Gastrocnemius medialis (tissue), 4 donors: Measurements from ENCODE around the gene NUB1. TPM values are rescaled to one million over a fixed set of nuclear protein-coding genes. Genes with fewer than 3 reads are reported as not detected.

Source experiments
- ATAC-seq, 2 donors: fragments of 150-250 bp; one replicate each; pipeline ENCODE4 v1.9.1; 2016
- DNase-seq, 2 donors: peaks; one replicate each; pipeline ENCODE4 v3.0.0-alpha.2; 2019
- H3K27ac ChIP-seq, 4 donors: fragments of 200-600 bp; sonication (generic); 1 replicate in 1 of 4; 2 replicates in 3 of 4; pipeline ENCODE4 v1.5.1; 2016 to 2018; ENCODE audit warnings: mild to moderate bottlenecking in 2 of 4, moderate library complexity in 1 of 4
- H3K27me3 ChIP-seq, 3 donors: fragments of 200-600 bp; sonication (generic) in 2 of 3; 1 replicate in 1 of 3; 2 replicates in 2 of 3; pipeline versions ENCODE4 v1.5.1 to v1.6.0; 2016 to 2019; ENCODE audit warnings: mild to moderate bottlenecking in 1 of 3, moderate library complexity in 1 of 3
- H3K36me3 ChIP-seq, 2 donors: fragments of 200-600 bp; sonication (generic) in 1 of 2; one replicate each; pipeline ENCODE4 v1.5.1; 2017 to 2018
- H3K4me1 ChIP-seq, 2 donors: fragments of 200-600 bp; sonication (generic) in 1 of 2; one replicate each; pipeline ENCODE4 v1.5.1; 2016 to 2017; ENCODE audit warnings: mild to moderate bottlenecking in 2 of 2
- H3K4me3 ChIP-seq, 4 donors: fragments of 200-600 bp; sonication (generic) in 3 of 4; 1 replicate in 1 of 4; 2 replicates in 3 of 4; pipeline ENCODE4 v1.5.1; 2016 to 2019; ENCODE audit warnings: mild to moderate bottlenecking in 2 of 4
- H3K9me3 ChIP-seq, 3 donors: fragments of 200-600 bp; sonication (generic) in 2 of 3; 1 replicate in 1 of 3; 2 replicates in 2 of 3; pipeline ENCODE4 v1.5.1; 2016 to 2019
- POLR2A ChIP-seq, 2 donors: fragments of 450-650 bp; IDR thresholded peaks; one replicate each; pipeline ENCODE4 v1.6.1; 2017; ENCODE audit warnings: antibody characterized with exemption in 2 of 2, mild to moderate bottlenecking in 2 of 2, moderate library complexity in 2 of 2
- in situ Hi-C, 4 donors: fragments of 200-750 bp; cut with MboI; loops; one replicate each; pipeline versions ENCODE4 v1.15.0 to v1.8.0; 2017; ENCODE audit warnings: low sequenced_read_pairs in 4 of 4
- intact Hi-C: fragments of 100-400 bp; cut with DNase I; formaldehyde crosslinking; loops from one replicate; pipeline ENCODE4 v1.15.1; 2023; ENCODE audit warnings: low total_unique reads
- total RNA-seq, 4 donors: library from RNA; depleted of rRNA; stranded (reverse); fragments of >200 nt; gene quantifications; one replicate each; pipeline versions ENCODE4 v1.1.0 to v1.2.3, GENCODE V29; 2016
- TF ChIP-seq, protein P1 (sequence below), 5 experiments: fragments of 450-650 bp in 3 of 5; fragments of 200-600 bp in 2 of 5; sonication (generic) in 2 of 5; IDR thresholded peaks in 4 of 5; conservative IDR thresholded peaks in 1 of 5; 1 replicate in 4 of 5; 2 replicates in 1 of 5; pipeline ENCODE4 v1.5.1; 2016 to 2019; ENCODE audit warnings: antibody characterized with exemption in 5 of 5, mild to moderate bottlenecking in 3 of 5, moderate library complexity in 3 of 5

Gene NUB1
- total RNA-seq, 4 donors from 2014 or later = 45.3 to 59.0 (median 49.7) TPM

DNA sequence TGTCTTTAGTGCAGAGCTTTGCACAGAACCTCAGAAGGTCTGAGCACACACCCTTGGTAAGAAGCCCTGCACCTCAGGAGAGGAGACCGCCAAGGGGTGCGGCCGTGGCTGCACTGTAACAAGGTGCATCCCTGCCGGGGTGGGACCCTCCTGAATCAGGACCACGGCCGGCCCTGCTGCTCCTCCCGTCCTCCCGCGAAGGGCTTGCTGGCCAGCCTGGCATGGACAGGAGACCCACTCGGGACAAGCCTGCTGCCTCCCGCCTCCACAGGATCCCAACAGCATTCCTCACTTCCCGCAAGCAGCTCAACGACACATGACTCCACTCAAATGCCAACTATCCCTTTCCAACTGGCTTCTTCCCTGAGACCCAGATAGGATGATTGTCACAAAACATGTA lies 55.4 kb downstream of the NUB1 start:
- Histone ChIP-seq H3K27me3 (peaks cover 0 to 4% (median 0%) of the 10 kb centered on the region in 3 donors), H3K9me3 (no peaks in the 10 kb centered on the region), H3K4me3 (no peak overlapping the region), H3K4me1 (no peaks in the 10 kb centered on the region), H3K27ac (no peak overlapping the region), H3K36me3 (no peaks in the 10 kb centered on the region)
- DNase-seq = no peak
- ATAC-seq = no peak
- intact Hi-C loops = no loop called here
- TF ChIP-seq POLR2A (IDR thresholded peaks at IDR 0.05) = no peak
- TF ChIP-seq, protein P1, sequence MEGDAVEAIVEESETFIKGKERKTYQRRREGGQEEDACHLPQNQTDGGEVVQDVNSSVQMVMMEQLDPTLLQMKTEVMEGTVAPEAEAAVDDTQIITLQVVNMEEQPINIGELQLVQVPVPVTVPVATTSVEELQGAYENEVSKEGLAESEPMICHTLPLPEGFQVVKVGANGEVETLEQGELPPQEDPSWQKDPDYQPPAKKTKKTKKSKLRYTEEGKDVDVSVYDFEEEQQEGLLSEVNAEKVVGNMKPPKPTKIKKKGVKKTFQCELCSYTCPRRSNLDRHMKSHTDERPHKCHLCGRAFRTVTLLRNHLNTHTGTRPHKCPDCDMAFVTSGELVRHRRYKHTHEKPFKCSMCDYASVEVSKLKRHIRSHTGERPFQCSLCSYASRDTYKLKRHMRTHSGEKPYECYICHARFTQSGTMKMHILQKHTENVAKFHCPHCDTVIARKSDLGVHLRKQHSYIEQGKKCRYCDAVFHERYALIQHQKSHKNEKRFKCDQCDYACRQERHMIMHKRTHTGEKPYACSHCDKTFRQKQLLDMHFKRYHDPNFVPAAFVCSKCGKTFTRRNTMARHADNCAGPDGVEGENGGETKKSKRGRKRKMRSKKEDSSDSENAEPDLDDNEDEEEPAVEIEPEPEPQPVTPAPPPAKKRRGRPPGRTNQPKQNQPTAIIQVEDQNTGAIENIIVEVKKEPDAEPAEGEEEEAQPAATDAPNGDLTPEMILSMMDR (IDR thresholded peaks at IDR 0.05 in 4 of 5, conservative IDR thresholded peaks at IDR 0.05 in 1 of 5) = no peak
- in situ Hi-C loops = no loop called here

DNA sequence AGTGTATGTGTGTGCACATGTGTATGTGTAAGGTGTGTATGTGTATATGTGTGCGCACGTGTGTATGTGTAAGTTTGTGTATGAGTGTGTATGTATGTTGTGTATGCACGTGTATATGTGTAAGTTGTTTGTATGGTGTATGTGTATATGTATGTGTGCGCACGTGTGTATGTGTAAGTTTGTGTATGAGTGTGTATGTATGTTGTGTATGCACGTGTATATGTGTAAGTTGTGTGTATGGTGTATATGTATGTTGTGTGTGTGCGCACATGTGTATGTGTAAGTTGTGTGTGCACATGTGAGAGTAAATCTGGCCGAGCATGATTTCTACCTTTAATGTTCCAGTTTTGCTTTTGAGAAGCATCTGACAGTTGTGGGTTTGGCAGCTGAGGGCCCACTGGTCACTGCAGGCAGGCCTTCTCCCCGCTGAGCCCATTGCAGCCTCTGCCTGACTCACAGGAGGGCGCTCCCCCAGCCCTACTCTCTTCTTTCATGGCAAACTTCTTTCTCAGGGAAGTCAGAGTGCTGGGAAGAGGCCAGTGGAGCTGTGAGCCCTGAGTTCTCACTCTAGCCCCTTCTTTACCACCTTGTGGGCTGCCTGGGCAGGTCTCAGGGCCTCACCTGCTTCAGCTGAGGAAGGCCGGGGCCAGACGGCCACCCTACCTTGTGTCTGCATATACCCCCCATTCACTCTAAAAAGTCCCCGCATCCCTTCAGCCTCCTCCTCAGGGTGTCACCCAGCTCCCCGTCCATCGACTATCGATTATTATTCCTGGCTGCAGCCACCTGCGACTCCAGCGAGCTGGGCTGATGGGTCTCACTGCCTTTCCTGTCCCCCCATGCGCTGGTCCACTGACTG lies 57.1 kb downstream of the NUB1 start:
- Histone ChIP-seq H3K9me3 (no peaks in the 10 kb centered on the region), H3K4me1 (no peaks in the 10 kb centered on the region), H3K4me3 (no peak overlapping the region), H3K36me3 (no peaks in the 10 kb centered on the region), H3K27ac (no peak overlapping the region), H3K27me3 (peaks cover 0 to 4% (median 0%) of the 10 kb centered on the region in 3 donors)
- in situ Hi-C loops = no loop called here
- ATAC-seq = no peak
- no peak for DNase-seq
- intact Hi-C loops = no loop called here
- no peak for TF ChIP-seq POLR2A (IDR thresholded peaks at IDR 0.05)
- TF ChIP-seq, protein P1 (IDR thresholded peaks at IDR 0.05 in 4 of 5, conservative IDR thresholded peaks at IDR 0.05 in 1 of 5) = no peak

DNA sequence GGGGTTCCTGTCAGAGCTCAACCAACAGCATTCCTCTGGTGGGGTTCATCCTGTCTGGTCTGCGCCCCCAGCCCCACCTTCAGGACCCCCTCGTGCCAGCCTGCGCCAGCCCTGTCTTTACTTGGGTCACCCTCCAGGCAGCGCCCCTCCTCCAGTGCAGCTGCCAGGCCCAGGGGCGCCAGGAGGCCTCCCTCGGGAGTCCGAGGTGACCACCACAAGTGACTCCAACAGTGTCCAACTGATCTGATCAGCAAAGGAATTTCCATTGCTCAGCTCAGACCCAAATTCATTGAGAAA lies 57.6 kb downstream of the NUB1 start:
- Histone ChIP-seq H3K36me3 (no peaks in the 10 kb centered on the region), H3K9me3 (no peaks in the 10 kb centered on the region), H3K4me3 (no peak overlapping the region), H3K4me1 (no peaks in the 10 kb centered on the region), H3K27ac (no peak overlapping the region), H3K27me3 (peaks cover 0 to 4% (median 0%) of the 10 kb centered on the region in 3 donors)
- no peak for DNase-seq
- in situ Hi-C loops (no loop called here), intact Hi-C loops (no loop called here)
- TF ChIP-seq, protein P1 (IDR thresholded peaks at IDR 0.05 in 4 of 5, conservative IDR thresholded peaks at IDR 0.05 in 1 of 5) = no peak
- TF ChIP-seq POLR2A (IDR thresholded peaks at IDR 0.05) = no peak
- ATAC-seq = no peak

DNA sequence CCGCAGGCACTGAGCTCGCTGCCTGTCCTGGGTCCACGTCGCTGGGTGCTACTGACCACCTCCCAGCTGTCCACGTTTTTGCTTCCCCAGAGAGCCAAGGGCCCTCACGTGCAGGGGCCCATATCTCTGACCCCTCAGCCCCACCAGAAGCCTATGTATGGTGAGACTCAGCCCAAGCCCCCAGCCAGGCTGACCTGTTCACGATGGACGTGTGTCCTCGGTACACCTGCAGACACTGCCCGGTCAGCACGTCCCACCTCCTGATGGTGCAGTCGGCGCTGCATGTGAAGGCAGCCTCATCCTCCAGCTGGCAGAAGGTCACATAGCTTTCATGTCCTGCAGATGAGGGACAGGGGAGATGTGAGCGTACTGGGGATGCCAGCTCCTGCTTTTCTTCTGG lies 58.3 kb downstream of the NUB1 start:
- Histone ChIP-seq H3K27me3 (peaks cover 0 to 2% (median 0%) of the 10 kb centered on the region in 3 donors), H3K36me3 (no peaks in the 10 kb centered on the region), H3K4me1 (no peaks in the 10 kb centered on the region), H3K9me3 (no peaks in the 10 kb centered on the region), H3K4me3 (no peak overlapping the region), H3K27ac (no peak overlapping the region)
- in situ Hi-C loops (no loop called here), intact Hi-C loops (no loop called here)
- TF ChIP-seq, protein P1 (IDR thresholded peaks at IDR 0.05 in 4 of 5, conservative IDR thresholded peaks at IDR 0.05 in 1 of 5) = no peak
- TF ChIP-seq POLR2A (IDR thresholded peaks at IDR 0.05) = no peak
- no peak for ATAC-seq
- DNase-seq = no peak
